Panc1 (cell line): Measurements from ENCODE around the gene TBC1D2. TPM values are rescaled to one million over a fixed set of nuclear protein-coding genes. Genes with fewer than 3 reads are reported as not detected.

Experiments used
- ATAC-seq: fragments of 200-7000 bp; cut with Tn5 transposase; 2 replicates; pipeline ENCODE4 v1.9.1; 2020; ENCODE audit warnings: mild to moderate bottlenecking, moderate library complexity
- BruUV-seq: library from RNA; stranded (reverse); fragments of 400-500 nt; replicated peaks from 2 replicates; lab custom pipeline; 2021; lab: Mats Ljungman, UMichigan
- CTCF ChIA-PET: fragments of 300-600 bp; sonication (Branson Sonifier 250); formaldehyde crosslinking; loops from one replicate; lab custom pipeline; 2022; ENCODE audit warnings: antibody characterized with exemption; lab: Charles Lee
- POLR2A ChIA-PET: fragments of 300-600 bp; sonication (Branson Sonifier 250); formaldehyde crosslinking; loops from one replicate; lab custom pipeline; 2022; ENCODE audit warnings: antibody characterized with exemption; lab: Charles Lee
- DNase-seq: peaks from one replicate; pipeline ENCODE4 v3.0.0-alpha.2; 2010; ENCODE audit warnings: low read depth, low spot score
- H3K27ac ChIP-seq: 2 replicates; pipeline ENCODE4 v1.5.1; 2011; ENCODE audit warnings: mild to moderate bottlenecking, low read length, inconsistent platforms
- H3K27me3 ChIP-seq: fragments of 200-500 bp; sonication (Bioruptor generic); 2 replicates; pipeline ENCODE4 v1.6.0; 2014; ENCODE audit warnings: low read length, inconsistent platforms; ENCODE audit not compliant: control insufficient read depth, insufficient read depth
- H3K36me3 ChIP-seq: fragments of 200-500 bp; sonication (Bioruptor generic); 2 replicates; pipeline ENCODE4 v1.5.1; 2014; ENCODE audit warnings: inconsistent platforms, mild to moderate bottlenecking, low read length, moderate library complexity; ENCODE audit not compliant: control insufficient read depth, insufficient read depth
- H3K4me1 ChIP-seq: 2 replicates; pipeline ENCODE4 v1.5.1; 2011; ENCODE audit warnings: inconsistent platforms, mild to moderate bottlenecking, low read length, moderate library complexity; ENCODE audit not compliant: control insufficient read depth, insufficient read depth
- H3K4me3 ChIP-seq, 2 experiments: 2 replicates each; pipeline ENCODE4 v1.5.1; 2011 to 2012; ENCODE audit warnings: low read depth in 2 of 2, low read length in 2 of 2, mild to moderate bottlenecking in 2 of 2, inconsistent platforms in 1 of 2, moderate library complexity in 1 of 2
- H3K9me3 ChIP-seq: fragments of 200-500 bp; sonication (Bioruptor generic); 2 replicates; pipeline ENCODE4 v1.5.1; 2014; ENCODE audit warnings: low read depth, mild to moderate bottlenecking, inconsistent platforms, low read length, moderate library complexity; ENCODE audit not compliant: control insufficient read depth, insufficient read depth
- CTCF ChIP-seq: fragments of 450-650 bp; IDR thresholded peaks from 2 replicates; pipeline ENCODE4 v1.5.1; 2017; ENCODE audit warnings: mild to moderate bottlenecking
- POLR2AphosphoS5 ChIP-seq: IDR thresholded peaks from 2 replicates; pipeline ENCODE4 v1.6.1; 2012; ENCODE audit warnings: mild to moderate bottlenecking, low read depth, low read length, moderate library complexity
- REST ChIP-seq, 2 experiments: IDR thresholded peaks; 2 replicates each; pipeline ENCODE4 v1.6.1; 2011 to 2012; ENCODE audit warnings: low read depth in 2 of 2, control low read depth in 1 of 2, low read length in 1 of 2, mild to moderate bottlenecking in 1 of 2, moderate library complexity in 1 of 2; ENCODE audit not compliant: insufficient read depth in 1 of 2
- SIN3A ChIP-seq: IDR thresholded peaks from 2 replicates; pipeline ENCODE4 v1.6.1; 2012; ENCODE audit warnings: low read depth, mild to moderate bottlenecking, low read length, moderate library complexity, borderline replicate concordance; ENCODE audit not compliant: insufficient read depth
- TCF7L2 ChIP-seq: IDR thresholded peaks from 2 replicates; pipeline ENCODE4 v1.6.1; 2011; ENCODE audit warnings: mild to moderate bottlenecking, low read depth, low read length, inconsistent platforms
- in situ Hi-C: cut with HindIII; loops from 2 replicates; pipeline ENCODE4 v1.10.0; 2016; ENCODE audit warnings: low sequenced_read_pairs, low pct_unique_long_range_greater_than_20kb
- intact Hi-C: fragments of 100-400 bp; cut with micrococcal nuclease; formaldehyde crosslinking; loops from one replicate; pipeline ENCODE4 v1.10.0; 2022; ENCODE audit not compliant: unreplicated experiment
- total RNA-seq: library from RNA; stranded (reverse); gene quantifications from one replicate; pipeline ENCODE4 v1.2.1, GENCODE V29; 2021; ENCODE audit not compliant: unreplicated experiment

The TBC1D2 gene
- total RNA-seq, 1 experiment from 2014 or later, result 2.4 TPM

DNA sequence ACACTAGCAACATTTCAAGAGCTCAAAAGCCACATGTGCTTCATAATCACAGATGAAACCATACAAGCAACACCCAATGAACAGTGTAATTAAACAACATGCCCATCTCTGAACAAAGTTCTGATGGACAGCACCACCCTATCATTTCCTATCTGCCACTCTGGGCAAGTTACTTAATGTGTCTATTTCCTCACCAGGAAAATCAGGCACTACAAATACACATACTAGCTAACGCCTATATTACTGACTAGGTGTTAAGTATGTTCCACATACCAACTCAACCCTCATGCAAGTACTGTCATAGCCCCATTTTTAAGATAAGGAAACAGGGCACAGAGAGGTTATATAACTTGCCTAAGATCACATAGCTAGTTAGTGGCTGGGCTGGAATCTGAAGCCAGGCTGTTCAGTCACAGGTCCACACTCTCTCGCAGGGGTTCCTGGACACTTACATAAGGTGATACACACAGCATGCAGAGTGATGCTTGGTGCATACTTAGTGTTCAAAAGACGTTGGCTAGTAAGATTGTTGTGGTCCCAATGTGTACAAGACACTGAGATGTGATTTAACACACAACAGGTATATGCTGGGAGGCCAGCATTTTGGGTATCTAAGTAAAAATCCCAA lies 87.2 kb downstream of the TBC1D2 start:
- ChIA-PET POLR2A (no interaction called here), CTCF (no interaction called here)
- TF ChIP-seq REST (IDR thresholded peaks at IDR 0.05; ENCODE audit: insufficient read depth in 1 of 2, low read depth in 2 of 2, low read length in 1 of 2) (no peak), POLR2AphosphoS5 (no peak), CTCF (no peak), SIN3A (no peak), TCF7L2 (no peak)
- no peak for DNase-seq
- H3K36me3 ChIP-seq, result no peaks in the 10 kb centered on the region
- no peak overlapping the region for H3K4me3 ChIP-seq
- H3K9me3 ChIP-seq, result no peaks in the 10 kb centered on the region
- in situ Hi-C loops, result no loop called here
- intact Hi-C loops, result no loop called here
- no TSS peak for BruUV-seq
- no peaks in the 10 kb centered on the region for H3K27me3 ChIP-seq
- ATAC-seq, result no peak
- peaks cover 22% of the 10 kb centered on the region for H3K4me1 ChIP-seq
- H3K27ac ChIP-seq, result no peak overlapping the region

- intact Hi-C loops (no loop called here), in situ Hi-C loops (no loop called here)
- Histone ChIP-seq H3K9me3 (no peaks in the 10 kb centered on the region), H3K4me1 (0 out of 2 replicates have a peak, but pooled peaks cover 3% of the 10 kb centered on the region), H3K4me3 (no peak overlapping the region), H3K27ac (no peak overlapping the region), H3K36me3 (no peaks in the 10 kb centered on the region), H3K27me3 (no peaks in the 10 kb centered on the region)
- ChIA-PET CTCF (no interaction called here), POLR2A (no interaction called here)
- DNase-seq (no peak), ATAC-seq (no peak)
- TF ChIP-seq SIN3A, result no peak
- no peak for TF ChIP-seq POLR2AphosphoS5
- TF ChIP-seq REST (IDR thresholded peaks at IDR 0.05; ENCODE audit: insufficient read depth in 1 of 2, low read depth in 2 of 2, low read length in 1 of 2), result no peak
- TF ChIP-seq TCF7L2, result no peak
- no peak for TF ChIP-seq CTCF
- BruUV-seq, result no TSS peak
These were observed 90.5 kb downstream of the TBC1D2 start for GRCh38 chr9:98164912-98165311.
